Gastroesophageal sphincter (tissue), 4 donors: ENCODE results near the gene DOCK4. TPM values are rescaled to one million over a fixed set of nuclear protein-coding genes. Genes with fewer than 3 reads are reported as not detected.

ENCODE experiments used
- ATAC-seq: fragments of 150-250 bp; one replicate; pipeline ENCODE4 v1.9.1; 2016; ENCODE audit warnings: mild to moderate bottlenecking, moderate library complexity
- H3K27ac ChIP-seq, 4 donors: fragments of 200-600 bp; sonication (generic) in 3 of 4; 1 replicate in 3 of 4; 2 replicates in 1 of 4; pipeline ENCODE4 v1.5.1; 2016 to 2019
- H3K27me3 ChIP-seq: fragments of 200-600 bp; sonication (generic); one replicate; pipeline ENCODE4 v1.5.1; 2019
- H3K36me3 ChIP-seq, 2 donors: fragments of 200-600 bp; sonication (generic); one replicate each; pipeline ENCODE4 v1.5.1; 2019; ENCODE audit warnings: control low read depth in 1 of 2
- H3K4me1 ChIP-seq, 3 donors: fragments of 200-600 bp; sonication (generic); 1 replicate in 2 of 3; 2 replicates in 1 of 3; pipeline ENCODE4 v1.5.1; 2016 to 2019; ENCODE audit warnings: control low read depth in 2 of 3
- H3K4me3 ChIP-seq, 2 donors: fragments of 200-600 bp; sonication (generic); one replicate each; pipeline ENCODE4 v1.5.1; 2019; ENCODE audit warnings: mild to moderate bottlenecking in 1 of 2, moderate library complexity in 1 of 2
- H3K9me3 ChIP-seq, 3 donors: fragments of 200-600 bp; sonication (generic); one replicate each; pipeline ENCODE4 v1.5.1; 2017 to 2019; ENCODE audit warnings: control low read depth in 2 of 3
- CTCF ChIP-seq, 4 experiments: fragments of 200-600 bp in 2 of 4; fragments of 450-650 bp in 2 of 4; sonication (generic) in 1 of 4; IDR thresholded peaks; one replicate each; pipeline ENCODE4 v1.5.1; 2017 to 2019; ENCODE audit warnings: antibody characterized with exemption in 4 of 4, mild to moderate bottlenecking in 2 of 4, moderate library complexity in 2 of 4
- EP300 ChIP-seq: sonication (generic); formaldehyde crosslinking; IDR thresholded peaks from one replicate; pipeline ENCODE4 v1.6.1; 2017; ENCODE audit warnings: antibody characterized with exemption, mild to moderate bottlenecking
- POLR2A ChIP-seq, 2 donors: fragments of 450-650 bp; IDR thresholded peaks; one replicate each; pipeline ENCODE4 v1.6.1; 2017; ENCODE audit warnings: antibody characterized with exemption in 2 of 2, mild to moderate bottlenecking in 2 of 2, moderate library complexity in 1 of 2
- POLR2AphosphoS5 ChIP-seq: sonication (generic); formaldehyde crosslinking; IDR thresholded peaks from one replicate; pipeline ENCODE4 v1.6.1; 2017; ENCODE audit warnings: antibody characterized with exemption
- WGBS, 2 donors: methylation state at CpG; one replicate each; pipeline ENCODE4 v1.1.5; 2018; ENCODE audit warnings: low coverage in 1 of 2; 5-methylcytosine and 5-hydroxymethylcytosine counted together
- total RNA-seq, 4 donors: library from RNA; depleted of rRNA; stranded (reverse); fragments of >200 nt; gene quantifications; one replicate each; pipeline ENCODE4 v1.1.0, GENCODE V29; 2016

DOCK4 gene
- total RNA-seq, 4 donors from 2014 or later: 14.0 to 34.1 (median 24.2) TPM

GRCh38 chr7:111832174-111832573, 374.0 kb downstream of the DOCK4 start:
- H3K9me3 ChIP-seq: no peaks in the 10 kb centered on the region
- no peak for ATAC-seq
- no peak overlapping the region for H3K27ac ChIP-seq

GRCh38 chr7:111829221-111829620, 377.0 kb downstream of the DOCK4 start:
- Histone ChIP-seq H3K4me3 (no peak overlapping the region), H3K36me3 (peaks cover 0 to 8% of the 10 kb centered on the region in 2 donors), H3K9me3 (no peaks in the 10 kb centered on the region), H3K4me1 (no peaks in the 10 kb centered on the region), H3K27ac (no peak overlapping the region), H3K27me3 (no peaks in the 10 kb centered on the region)
- no peak for ATAC-seq
- TF ChIP-seq POLR2AphosphoS5 (no peak), POLR2A (IDR thresholded peaks at IDR 0.05) (no peak), CTCF (IDR thresholded peaks at IDR 0.05) (no peak), EP300 (no peak)
- WGBS, 2 donors: 100% methylated on average over 1 to 2 of the region's 2 CpGs

More at GRCh38 chr7:111832174-111832573, 374.0 kb downstream of the DOCK4 start:
- H3K4me1 ChIP-seq: no peaks in the 10 kb centered on the region
- TF ChIP-seq EP300 (no peak), CTCF (IDR thresholded peaks at IDR 0.05) (no peak), POLR2AphosphoS5 (no peak), POLR2A (IDR thresholded peaks at IDR 0.05) (no peak)
- no peak overlapping the region for H3K4me3 ChIP-seq
- 89 to 100% methylated on average over 2 to 4 of the region's 5 CpGs for WGBS, 2 donors
- H3K36me3 ChIP-seq: peaks cover 0 to 8% of the 10 kb centered on the region in 2 donors
- H3K27me3 ChIP-seq: no peaks in the 10 kb centered on the region

GRCh38 chr7:111827863-111828504, 378.2 kb downstream of the DOCK4 start:
- no peaks in the 10 kb centered on the region for H3K27me3 ChIP-seq
- no peak for ATAC-seq
- WGBS, 2 donors: 60 to 73% methylated on average over 1 of the region's 1 CpG
- no peak for TF ChIP-seq CTCF (IDR thresholded peaks at IDR 0.05)
- no peak for TF ChIP-seq EP300
- TF ChIP-seq POLR2AphosphoS5: no peak
- no peak for TF ChIP-seq POLR2A (IDR thresholded peaks at IDR 0.05)
- H3K36me3 ChIP-seq: peaks cover 0 to 8% of the 10 kb centered on the region in 2 donors
- H3K4me1 ChIP-seq: no peaks in the 10 kb centered on the region
- H3K4me3 ChIP-seq: no peak overlapping the region
- H3K27ac ChIP-seq: no peak overlapping the region
- no peaks in the 10 kb centered on the region for H3K9me3 ChIP-seq

GRCh38 chr7:111825046-111825445, 381.2 kb downstream of the DOCK4 start:
- H3K27me3 ChIP-seq: no peaks in the 10 kb centered on the region
- H3K4me1 ChIP-seq: no peaks in the 10 kb centered on the region
- H3K27ac ChIP-seq: no peak overlapping the region
- WGBS, 2 donors: 90 to 100% methylated on average over 1 to 2 of the region's 2 CpGs
- TF ChIP-seq POLR2A (IDR thresholded peaks at IDR 0.05) (no peak), POLR2AphosphoS5 (no peak), EP300 (no peak)
- no peak for ATAC-seq
- no peak overlapping the region for H3K4me3 ChIP-seq
- H3K36me3 ChIP-seq: peaks cover 0 to 8% of the 10 kb centered on the region in 2 donors
- H3K9me3 ChIP-seq: no peaks in the 10 kb centered on the region

GRCh38 chr7:111823826-111824225, 382.4 kb downstream of the DOCK4 start:
- ATAC-seq: no peak
- H3K27ac ChIP-seq: no peak overlapping the region
- no peaks in the 10 kb centered on the region for H3K27me3 ChIP-seq
- no peaks in the 10 kb centered on the region for H3K9me3 ChIP-seq
- H3K36me3 ChIP-seq: peaks cover 0 to 12% of the 10 kb centered on the region in 2 donors
- no peaks in the 10 kb centered on the region for H3K4me1 ChIP-seq
- no peak overlapping the region for H3K4me3 ChIP-seq
- TF ChIP-seq POLR2A (IDR thresholded peaks at IDR 0.05) (no peak), EP300 (no peak), CTCF (IDR thresholded peaks at IDR 0.05) (no peak), POLR2AphosphoS5 (no peak)
- WGBS, 2 donors: 77 to 78% methylated on average over 4 of the region's 4 CpGs
